Activated naive CD4-positive, alpha-beta T cell treated with anti-CD3 and anti-CD28 coated beads for 36 hours (primary cell): ENCODE measurements around the gene JAG2. TPM values are rescaled to one million over a fixed set of nuclear protein-coding genes. Genes with fewer than 3 reads are reported as not detected.

ENCODE experiments used
- CTCF ChIA-PET: fragments of 350-600 bp; sonication (Branson Sonifier 250); formaldehyde crosslinking; loops from one replicate; lab custom pipeline; 2021; ENCODE audit warnings: antibody characterized with exemption; lab: Charles Lee
- DNase-seq: peaks from one replicate; pipeline ENCODE4 v3.0.0-alpha.2; 2020
- H3K27ac Mint-ChIP-seq: one replicate; pipeline ENCODE4 v1.8.0; 2021; ENCODE audit warnings: mild to moderate bottlenecking, mixed read lengths
- H3K27me3 Mint-ChIP-seq: one replicate; pipeline ENCODE4 v1.8.0; 2021; ENCODE audit warnings: low read depth, mixed read lengths
- H3K36me3 Mint-ChIP-seq: one replicate; pipeline ENCODE4 v1.8.0; 2021; ENCODE audit warnings: low read depth, mixed read lengths
- H3K4me1 Mint-ChIP-seq: one replicate; pipeline ENCODE4 v1.8.0; 2021; ENCODE audit warnings: low read depth, mixed read lengths
- H3K4me3 Mint-ChIP-seq: one replicate; pipeline ENCODE4 v1.8.0; 2021; ENCODE audit warnings: mild to moderate bottlenecking, moderate library complexity, mixed read lengths
- H3K9me3 Mint-ChIP-seq: one replicate; pipeline ENCODE4 v1.8.0; 2021; ENCODE audit warnings: mixed read lengths
- intact Hi-C: fragments of 100-400 bp; cut with micrococcal nuclease; formaldehyde crosslinking; loops from one replicate; pipeline ENCODE4 v1.15.1; 2023
- total RNA-seq, 2 experiments: library from RNA; stranded (reverse); gene quantifications; one replicate each; pipeline ENCODE4 v1.2.3, GENCODE V29; 2021

The JAG2 gene
- total RNA-seq, 2 experiments from 2014 or later, result 2.9 to 3.6 TPM

GRCh38 chr14:105167303-105168092 is 1.1 kb downstream of the JAG2 start:
- Mint-ChIP-seq H3K36me3 (no peaks in the 10 kb centered on the region), H3K9me3 (no peaks in the 10 kb centered on the region), H3K27ac (no peak overlapping the region), H3K27me3 (peaks cover 12% of the 10 kb centered on the region), H3K4me3 (peak overlapping the region; percentile 58), H3K4me1 (peaks cover 15% of the 10 kb centered on the region)
- intact Hi-C loops, result loop anchor here (5.0 kb wide), 1 partner anchor 75 kb away; no protein-coding TSS in a partner anchor
- no peak for DNase-seq
- CTCF ChIA-PET, result interaction anchor here (1.0 kb wide), 1 partner anchor 8 kb away, joined by 3 read pairs; no protein-coding TSS in a partner anchor

GRCh38 chr14:105166571-105167302 is 1.8 kb downstream of the JAG2 start:
- H3K36me3 Mint-ChIP-seq, result no peaks in the 10 kb centered on the region
- no peak overlapping the region for H3K27ac Mint-ChIP-seq
- H3K9me3 Mint-ChIP-seq, result no peaks in the 10 kb centered on the region
- DNase-seq, result no peak
- CTCF ChIA-PET, result interaction anchor here (1.1 kb wide), 1 partner anchor 36 kb away, joined by 3 read pairs; no protein-coding TSS in a partner anchor
- H3K4me3 Mint-ChIP-seq, result peak overlapping the region; percentile 39
- intact Hi-C loops, result loop anchor here (5.0 kb wide), 1 partner anchor 74 kb away; no protein-coding TSS in a partner anchor
- H3K4me1 Mint-ChIP-seq, result peaks cover 15% of the 10 kb centered on the region
- H3K27me3 Mint-ChIP-seq, result peaks cover 12% of the 10 kb centered on the region

DNA sequence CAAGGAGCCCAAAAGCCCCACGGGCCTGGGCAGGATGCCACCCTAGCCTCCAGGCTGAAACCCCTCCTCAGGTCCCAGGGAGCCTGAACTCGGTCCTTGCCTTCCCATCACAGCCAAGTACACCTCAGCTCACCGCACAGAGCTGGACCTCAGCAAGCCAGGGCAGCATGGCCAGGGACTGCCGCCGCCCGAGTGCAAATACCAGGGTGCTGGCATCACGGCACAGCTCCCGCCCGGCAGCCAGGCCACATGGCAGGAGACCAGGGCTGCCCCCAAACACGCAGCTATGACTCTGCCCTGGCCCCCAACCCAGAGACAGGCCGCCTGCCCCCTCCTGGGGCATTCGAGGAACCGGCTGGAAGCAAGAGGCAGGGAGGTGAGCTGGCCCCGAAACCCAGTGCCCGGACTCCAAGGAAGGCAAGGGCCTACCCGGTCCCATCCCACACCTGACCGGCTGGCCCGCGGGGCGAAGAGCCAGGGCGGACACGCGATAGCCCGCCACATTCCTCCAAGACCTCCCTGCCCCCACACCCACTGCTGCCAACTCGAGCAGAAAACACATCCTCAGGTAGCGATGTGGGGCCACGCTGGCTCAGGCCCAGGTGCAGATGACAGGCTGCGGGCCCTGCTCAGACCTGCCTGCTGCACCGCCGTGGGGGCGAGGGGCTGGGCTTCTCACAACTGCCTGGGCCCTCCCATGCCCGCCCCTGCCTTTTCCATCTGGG is 2.7 kb downstream of the JAG2 start:
- Mint-ChIP-seq H3K4me3 (no peak overlapping the region), H3K36me3 (no peaks in the 10 kb centered on the region)
- CTCF ChIA-PET, result interaction anchor here (1.1 kb wide), 1 partner anchor 36 kb away, joined by 3 read pairs; no protein-coding TSS in a partner anchor

GRCh38 chr14:105165134-105165704 is 3.4 kb downstream of the JAG2 start:
- intact Hi-C loops, result loop anchor here (5.0 kb wide), 1 partner anchor 73 kb away; no protein-coding TSS in a partner anchor
- H3K36me3 Mint-ChIP-seq, result no peaks in the 10 kb centered on the region
- no peaks in the 10 kb centered on the region for H3K9me3 Mint-ChIP-seq
- no peak overlapping the region for H3K4me3 Mint-ChIP-seq
- no peak overlapping the region for H3K27ac Mint-ChIP-seq
- peaks cover 12% of the 10 kb centered on the region for H3K27me3 Mint-ChIP-seq
- CTCF ChIA-PET, result interaction anchor here (1.1 kb wide), 1 partner anchor 37 kb away, joined by 3 read pairs; no protein-coding TSS in a partner anchor
- DNase-seq, result no peak
- peaks cover 11% of the 10 kb centered on the region for H3K4me1 Mint-ChIP-seq

More for the DNA sequence above, 2.7 kb downstream of the JAG2 start:
- intact Hi-C loops, result loop anchor here (5.0 kb wide), 1 partner anchor 74 kb away; no protein-coding TSS in a partner anchor
- Mint-ChIP-seq H3K4me1 (peaks cover 15% of the 10 kb centered on the region), H3K27ac (no peak overlapping the region), H3K27me3 (peaks cover 12% of the 10 kb centered on the region), H3K9me3 (no peaks in the 10 kb centered on the region)
- no peak for DNase-seq

DNA sequence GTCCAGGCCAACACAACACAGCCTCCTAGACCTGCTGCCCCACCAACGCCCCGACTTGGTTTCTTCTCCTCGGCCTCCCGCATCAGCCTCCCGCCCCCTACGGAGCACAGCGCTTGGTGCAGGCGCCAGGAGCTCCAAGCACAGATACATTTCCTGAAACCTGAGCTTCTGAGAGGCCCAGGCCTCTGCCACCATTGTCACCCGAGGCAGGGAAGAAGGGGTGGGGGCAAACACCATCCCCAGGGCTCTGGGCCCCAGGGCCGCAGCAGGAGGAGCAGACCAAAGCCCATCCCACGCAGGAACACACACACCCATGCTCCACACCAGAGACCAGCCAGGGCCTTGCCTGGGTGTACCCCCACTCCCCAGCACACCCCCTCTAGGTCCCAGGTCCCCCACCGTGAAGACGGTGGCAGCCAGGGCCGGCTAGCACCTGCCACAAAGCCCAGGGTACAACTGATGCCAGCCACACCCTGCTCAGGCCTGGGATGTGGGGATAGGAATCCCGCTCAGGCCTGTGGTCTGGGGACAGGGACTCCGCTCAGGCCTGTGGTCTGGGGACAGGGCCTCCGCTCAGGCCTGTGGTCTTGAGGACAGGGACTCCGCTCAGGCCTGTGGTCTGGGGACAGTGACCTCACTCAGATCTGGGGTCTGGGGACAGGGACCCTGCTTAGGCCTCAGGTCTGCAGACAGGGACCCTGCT is 5.4 kb downstream of the JAG2 start:
- intact Hi-C loops, result no loop called here
- H3K36me3 Mint-ChIP-seq, result no peaks in the 10 kb centered on the region
- no peak overlapping the region for H3K27ac Mint-ChIP-seq
- CTCF ChIA-PET, result no interaction called here
- no peaks in the 10 kb centered on the region for H3K9me3 Mint-ChIP-seq
- H3K4me3 Mint-ChIP-seq, result no peak overlapping the region
- H3K4me1 Mint-ChIP-seq, result peaks cover 4% of the 10 kb centered on the region
- H3K27me3 Mint-ChIP-seq, result peaks cover 5% of the 10 kb centered on the region
- no peak for DNase-seq

- Mint-ChIP-seq H3K27me3 (peaks cover 5% of the 10 kb centered on the region), H3K9me3 (no peaks in the 10 kb centered on the region), H3K4me3 (no peak overlapping the region), H3K27ac (no peak overlapping the region), H3K4me1 (peaks cover 4% of the 10 kb centered on the region), H3K36me3 (no peaks in the 10 kb centered on the region)
- CTCF ChIA-PET, result no interaction called here
- intact Hi-C loops, result no loop called here
- DNase-seq, result no peak
Observed at GRCh38 chr14:105162669-105162979, 6.0 kb downstream of the JAG2 start.

- CTCF ChIA-PET, result no interaction called here
- Mint-ChIP-seq H3K36me3 (no peaks in the 10 kb centered on the region), H3K27ac (no peak overlapping the region), H3K9me3 (no peaks in the 10 kb centered on the region), H3K4me3 (no peak overlapping the region), H3K27me3 (peaks cover 5% of the 10 kb centered on the region), H3K4me1 (peaks cover 4% of the 10 kb centered on the region)
- no peak for DNase-seq
- intact Hi-C loops, result no loop called here
Observed at GRCh38 chr14:105161964-105162668, 6.5 kb downstream of the JAG2 start.

- H3K9me3 Mint-ChIP-seq, result no peaks in the 10 kb centered on the region
- CTCF ChIA-PET, result no interaction called here
- no peaks in the 10 kb centered on the region for H3K27me3 Mint-ChIP-seq
- intact Hi-C loops, result no loop called here
- H3K4me1 Mint-ChIP-seq, result no peaks in the 10 kb centered on the region
- no peak overlapping the region for H3K4me3 Mint-ChIP-seq
- H3K36me3 Mint-ChIP-seq, result no peaks in the 10 kb centered on the region
- no peak for DNase-seq
- no peak overlapping the region for H3K27ac Mint-ChIP-seq
Observed at GRCh38 chr14:105161309-105161708, 7.3 kb downstream of the JAG2 start.

- Mint-ChIP-seq H3K9me3 (no peaks in the 10 kb centered on the region), H3K27ac (no peak overlapping the region), H3K4me3 (no peak overlapping the region), H3K36me3 (no peaks in the 10 kb centered on the region), H3K27me3 (no peaks in the 10 kb centered on the region), H3K4me1 (no peaks in the 10 kb centered on the region)
- CTCF ChIA-PET, result no interaction called here
- DNase-seq, result no peak
- intact Hi-C loops, result no loop called here
Observed at GRCh38 chr14:105160776-105161175, 7.8 kb downstream of the JAG2 start.

GRCh38 chr14:105159344-105159743 is 9.2 kb downstream of the JAG2 start:
- intact Hi-C loops, result no loop called here
- Mint-ChIP-seq H3K4me3 (no peak overlapping the region), H3K4me1 (no peaks in the 10 kb centered on the region), H3K9me3 (no peaks in the 10 kb centered on the region), H3K27me3 (no peaks in the 10 kb centered on the region), H3K27ac (no peak overlapping the region), H3K36me3 (no peaks in the 10 kb centered on the region)
- CTCF ChIA-PET, result interaction anchor here (0.7 to 1.1 kb wide), 2 partner anchors 8 to 29 kb away, joined by 3 read pairs; no protein-coding TSS in a partner anchor
- DNase-seq, result no peak

DNA sequence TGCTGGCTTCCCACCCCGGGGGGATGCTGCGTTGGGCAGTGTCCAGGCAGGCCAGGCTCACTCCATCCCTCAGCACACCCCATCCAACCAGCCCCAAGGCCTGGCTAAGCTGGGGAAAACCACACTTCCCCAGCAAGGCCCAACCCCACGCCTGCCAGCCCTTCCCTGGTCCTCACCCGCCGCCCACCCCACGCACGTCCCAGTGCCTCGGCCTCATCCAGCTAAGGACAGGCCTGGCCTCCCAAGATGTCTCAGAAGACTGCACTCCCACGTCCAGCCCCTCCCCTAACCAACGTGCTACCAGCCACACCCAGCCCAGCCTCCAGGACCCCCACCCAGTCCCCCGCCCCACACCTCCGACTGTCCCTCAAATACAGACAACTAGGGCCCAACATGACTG is 9.8 kb downstream of the JAG2 start:
- CTCF ChIA-PET, result no interaction called here
- DNase-seq, result no peak
- intact Hi-C loops, result no loop called here
- H3K9me3 Mint-ChIP-seq, result no peaks in the 10 kb centered on the region
- no peak overlapping the region for H3K4me3 Mint-ChIP-seq
- H3K4me1 Mint-ChIP-seq, result no peaks in the 10 kb centered on the region
- H3K27ac Mint-ChIP-seq, result no peak overlapping the region
- H3K36me3 Mint-ChIP-seq, result no peaks in the 10 kb centered on the region
- no peaks in the 10 kb centered on the region for H3K27me3 Mint-ChIP-seq
